Measurements from ENCODE around the gene OXCT1. TPM values are rescaled to one million over a fixed set of nuclear protein-coding genes. Genes with fewer than 3 reads are reported as not detected.

OXCT1 gene
- total RNA-seq, 1 experiment from 2014 or later = 20.6 TPM

DNA sequence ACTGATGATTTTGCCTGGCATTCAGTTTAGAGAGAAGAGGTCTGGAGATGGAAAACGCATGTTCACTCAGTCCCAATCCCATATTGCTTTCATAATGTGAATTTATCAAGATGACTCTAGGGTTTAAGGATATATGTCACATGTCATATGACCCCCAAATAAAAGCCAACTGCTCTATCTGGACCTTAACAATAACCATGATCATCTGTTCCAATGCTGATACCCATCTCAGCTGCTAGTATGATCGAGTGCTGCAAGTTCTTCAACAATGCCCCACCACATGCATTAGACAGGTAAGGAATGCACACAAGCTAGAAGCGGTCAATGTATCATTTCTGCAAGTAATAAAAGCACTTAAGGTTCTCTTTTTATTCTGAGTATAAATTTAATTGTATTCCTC lies 91.8 kb downstream of the OXCT1 start:
- POLR2A ChIA-PET = no interaction called here
- DNase-seq (ENCODE audit: low spot score) = no peak
- Mint-ChIP-seq H3K9me3 (no peaks in the 10 kb centered on the region), H3K4me1 (peaks cover 16% of the 10 kb centered on the region), H3K4me3 (no peak overlapping the region), H3K27me3 (ENCODE audit: low read depth) (no peaks in the 10 kb centered on the region), H3K36me3 (no peaks in the 10 kb centered on the region), H3K27ac (no peak overlapping the region)
- ATAC-seq = no peak
- no peak for TF ChIP-seq FOXJ3 (CRISPR knock-in tag; IDR thresholded peaks at IDR 0.05; ENCODE audit: borderline replicate concordance)
- no peak for TF ChIP-seq NR2C2 (CRISPR knock-in tag; IDR thresholded peaks at IDR 0.05)
- TF ChIP-seq, protein P1, sequence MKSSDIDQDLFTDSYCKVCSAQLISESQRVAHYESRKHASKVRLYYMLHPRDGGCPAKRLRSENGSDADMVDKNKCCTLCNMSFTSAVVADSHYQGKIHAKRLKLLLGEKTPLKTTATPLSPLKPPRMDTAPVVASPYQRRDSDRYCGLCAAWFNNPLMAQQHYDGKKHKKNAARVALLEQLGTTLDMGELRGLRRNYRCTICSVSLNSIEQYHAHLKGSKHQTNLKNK (CRISPR knock-in tag; IDR thresholded peaks at IDR 0.05) = no peak
- TF ChIP-seq, protein P2, sequence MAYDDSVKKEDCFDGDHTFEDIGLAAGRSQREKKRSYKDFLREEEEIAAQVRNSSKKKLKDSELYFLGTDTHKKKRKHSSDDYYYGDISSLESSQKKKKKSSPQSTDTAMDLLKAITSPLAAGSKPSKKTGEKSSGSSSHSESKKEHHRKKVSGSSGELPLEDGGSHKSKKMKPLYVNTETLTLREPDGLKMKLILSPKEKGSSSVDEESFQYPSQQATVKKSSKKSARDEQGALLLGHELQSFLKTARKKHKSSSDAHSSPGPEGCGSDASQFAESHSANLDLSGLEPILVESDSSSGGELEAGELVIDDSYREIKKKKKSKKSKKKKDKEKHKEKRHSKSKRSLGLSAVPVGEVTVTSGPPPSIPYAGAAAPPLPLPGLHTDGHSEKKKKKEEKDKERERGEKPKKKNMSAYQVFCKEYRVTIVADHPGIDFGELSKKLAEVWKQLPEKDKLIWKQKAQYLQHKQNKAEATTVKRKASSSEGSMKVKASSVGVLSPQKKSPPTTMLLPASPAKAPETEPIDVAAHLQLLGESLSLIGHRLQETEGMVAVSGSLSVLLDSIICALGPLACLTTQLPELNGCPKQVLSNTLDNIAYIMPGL (CRISPR knock-in tag; IDR thresholded peaks at IDR 0.05) = no peak
- TF ChIP-seq RORB (CRISPR knock-in tag; IDR thresholded peaks at IDR 0.05) = no peak
- TF ChIP-seq KAT7 (CRISPR knock-in tag; IDR thresholded peaks at IDR 0.05; ENCODE audit: borderline replicate concordance) = no peak
- TF ChIP-seq SOX15 (CRISPR knock-in tag; IDR thresholded peaks at IDR 0.05) = no peak
- TF ChIP-seq, protein P3, sequence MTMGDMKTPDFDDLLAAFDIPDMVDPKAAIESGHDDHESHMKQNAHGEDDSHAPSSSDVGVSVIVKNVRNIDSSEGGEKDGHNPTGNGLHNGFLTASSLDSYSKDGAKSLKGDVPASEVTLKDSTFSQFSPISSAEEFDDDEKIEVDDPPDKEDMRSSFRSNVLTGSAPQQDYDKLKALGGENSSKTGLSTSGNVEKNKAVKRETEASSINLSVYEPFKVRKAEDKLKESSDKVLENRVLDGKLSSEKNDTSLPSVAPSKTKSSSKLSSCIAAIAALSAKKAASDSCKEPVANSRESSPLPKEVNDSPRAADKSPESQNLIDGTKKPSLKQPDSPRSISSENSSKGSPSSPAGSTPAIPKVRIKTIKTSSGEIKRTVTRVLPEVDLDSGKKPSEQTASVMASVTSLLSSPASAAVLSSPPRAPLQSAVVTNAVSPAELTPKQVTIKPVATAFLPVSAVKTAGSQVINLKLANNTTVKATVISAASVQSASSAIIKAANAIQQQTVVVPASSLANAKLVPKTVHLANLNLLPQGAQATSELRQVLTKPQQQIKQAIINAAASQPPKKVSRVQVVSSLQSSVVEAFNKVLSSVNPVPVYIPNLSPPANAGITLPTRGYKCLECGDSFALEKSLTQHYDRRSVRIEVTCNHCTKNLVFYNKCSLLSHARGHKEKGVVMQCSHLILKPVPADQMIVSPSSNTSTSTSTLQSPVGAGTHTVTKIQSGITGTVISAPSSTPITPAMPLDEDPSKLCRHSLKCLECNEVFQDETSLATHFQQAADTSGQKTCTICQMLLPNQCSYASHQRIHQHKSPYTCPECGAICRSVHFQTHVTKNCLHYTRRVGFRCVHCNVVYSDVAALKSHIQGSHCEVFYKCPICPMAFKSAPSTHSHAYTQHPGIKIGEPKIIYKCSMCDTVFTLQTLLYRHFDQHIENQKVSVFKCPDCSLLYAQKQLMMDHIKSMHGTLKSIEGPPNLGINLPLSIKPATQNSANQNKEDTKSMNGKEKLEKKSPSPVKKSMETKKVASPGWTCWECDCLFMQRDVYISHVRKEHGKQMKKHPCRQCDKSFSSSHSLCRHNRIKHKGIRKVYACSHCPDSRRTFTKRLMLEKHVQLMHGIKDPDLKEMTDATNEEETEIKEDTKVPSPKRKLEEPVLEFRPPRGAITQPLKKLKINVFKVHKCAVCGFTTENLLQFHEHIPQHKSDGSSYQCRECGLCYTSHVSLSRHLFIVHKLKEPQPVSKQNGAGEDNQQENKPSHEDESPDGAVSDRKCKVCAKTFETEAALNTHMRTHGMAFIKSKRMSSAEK (CRISPR knock-in tag; IDR thresholded peaks at IDR 0.05; ENCODE audit: borderline replicate concordance) = no peak
- TF ChIP-seq, protein P4, sequence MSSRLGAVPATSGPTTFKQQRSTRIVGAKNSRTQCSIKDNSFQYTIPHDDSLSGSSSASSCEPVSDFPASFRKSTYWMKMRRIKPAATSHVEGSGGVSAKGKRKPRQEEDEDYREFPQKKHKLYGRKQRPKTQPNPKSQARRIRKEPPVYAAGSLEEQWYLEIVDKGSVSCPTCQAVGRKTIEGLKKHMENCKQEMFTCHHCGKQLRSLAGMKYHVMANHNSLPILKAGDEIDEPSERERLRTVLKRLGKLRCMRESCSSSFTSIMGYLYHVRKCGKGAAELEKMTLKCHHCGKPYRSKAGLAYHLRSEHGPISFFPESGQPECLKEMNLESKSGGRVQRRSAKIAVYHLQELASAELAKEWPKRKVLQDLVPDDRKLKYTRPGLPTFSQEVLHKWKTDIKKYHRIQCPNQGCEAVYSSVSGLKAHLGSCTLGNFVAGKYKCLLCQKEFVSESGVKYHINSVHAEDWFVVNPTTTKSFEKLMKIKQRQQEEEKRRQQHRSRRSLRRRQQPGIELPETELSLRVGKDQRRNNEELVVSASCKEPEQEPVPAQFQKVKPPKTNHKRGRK (CRISPR knock-in tag; IDR thresholded peaks at IDR 0.05; ENCODE audit: borderline replicate concordance) = no peak
- TF ChIP-seq JAZF1 (CRISPR knock-in tag; IDR thresholded peaks at IDR 0.05) = no peak
- no peak for TF ChIP-seq IRF2 (CRISPR knock-in tag; IDR thresholded peaks at IDR 0.05; ENCODE audit: borderline replicate concordance, low read depth)
- CTCF ChIA-PET = no interaction called here

DNA sequence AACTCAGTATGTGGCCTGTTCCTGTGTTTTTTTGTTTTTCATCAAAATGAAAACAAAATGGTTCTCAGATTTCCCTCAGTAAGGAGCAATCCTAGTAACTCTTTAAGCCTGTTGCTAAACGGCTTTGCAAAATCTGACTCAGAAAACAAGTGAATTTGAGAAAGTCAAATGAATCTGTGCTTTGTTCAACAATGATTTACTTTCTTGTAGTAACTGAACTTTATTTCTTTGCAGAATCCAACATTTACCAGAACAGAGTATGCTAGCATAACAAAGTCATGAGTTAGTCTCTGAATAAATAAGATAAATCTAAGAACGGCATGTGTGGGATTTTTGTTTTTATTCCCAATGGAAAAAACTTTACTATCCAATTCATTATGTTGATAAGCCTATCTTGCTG lies 93.8 kb downstream of the OXCT1 start:
- no peak for DNase-seq (ENCODE audit: low spot score)
- TF ChIP-seq CREB1 (CRISPR knock-in tag; IDR thresholded peaks at IDR 0.05) (no peak), HMGA2 (CRISPR knock-in tag; IDR thresholded peaks at IDR 0.05) (no peak), CBFB (CRISPR knock-in tag; IDR thresholded peaks at IDR 0.05; ENCODE audit: low read depth) (no peak), ZNF138 (CRISPR knock-in tag; conservative IDR thresholded peaks at IDR 0.05) (no peak), FOXK1 (CRISPR knock-in tag; IDR thresholded peaks at IDR 0.05) (no peak), RORB (CRISPR knock-in tag; IDR thresholded peaks at IDR 0.05) (no peak), NR3C1 (CRISPR knock-in tag; conservative IDR thresholded peaks at IDR 0.05; ENCODE audit: low read depth) (no peak)
- TF ChIP-seq, protein P5, sequence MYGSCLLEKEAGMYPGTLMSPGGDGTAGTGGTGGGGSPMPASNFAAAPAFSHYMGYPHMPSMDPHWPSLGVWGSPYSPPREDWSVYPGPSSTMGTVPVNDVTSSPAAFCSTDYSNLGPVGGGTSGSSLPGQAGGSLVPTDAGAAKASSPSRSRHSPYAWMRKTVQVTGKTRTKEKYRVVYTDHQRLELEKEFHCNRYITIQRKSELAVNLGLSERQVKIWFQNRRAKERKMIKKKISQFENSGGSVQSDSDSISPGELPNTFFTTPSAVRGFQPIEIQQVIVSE (CRISPR knock-in tag; IDR thresholded peaks at IDR 0.05; ENCODE audit: borderline replicate concordance) = no peak
- CTCF ChIA-PET = no interaction called here

More for the DNA sequence above, 93.8 kb downstream of the OXCT1 start:
- Mint-ChIP-seq H3K9me3 (no peaks in the 10 kb centered on the region), H3K36me3 (no peaks in the 10 kb centered on the region), H3K4me1 (peaks cover 16% of the 10 kb centered on the region), H3K27me3 (ENCODE audit: low read depth) (no peaks in the 10 kb centered on the region), H3K27ac (no peak overlapping the region), H3K4me3 (no peak overlapping the region)
- ATAC-seq = no peak
- POLR2A ChIA-PET = no interaction called here

All from WTC11 (cell line).